ENCODE results near the gene AGO1. TPM values are rescaled to one million over a fixed set of nuclear protein-coding genes. Genes with fewer than 3 reads are reported as not detected.
A peak's percentile ranks its signal among the peaks of the same experiment; 100 is the strongest.

AGO1 gene
- polyA plus RNA-seq, 2 of the 4 experiments (the other 2 are of a cell fraction): 5.6 to 7.0 TPM

GRCh38 chr1:35927472-35927871 lies 44.5 kb downstream of the AGO1 start (continued):
- no peak for TF ChIP-seq CHD4 (IDR thresholded peaks at IDR 0.05; ENCODE audit: borderline replicate concordance)
- TF ChIP-seq HEYL (CRISPR knock-in tag; IDR thresholded peaks at IDR 0.05): no peak

DNA sequence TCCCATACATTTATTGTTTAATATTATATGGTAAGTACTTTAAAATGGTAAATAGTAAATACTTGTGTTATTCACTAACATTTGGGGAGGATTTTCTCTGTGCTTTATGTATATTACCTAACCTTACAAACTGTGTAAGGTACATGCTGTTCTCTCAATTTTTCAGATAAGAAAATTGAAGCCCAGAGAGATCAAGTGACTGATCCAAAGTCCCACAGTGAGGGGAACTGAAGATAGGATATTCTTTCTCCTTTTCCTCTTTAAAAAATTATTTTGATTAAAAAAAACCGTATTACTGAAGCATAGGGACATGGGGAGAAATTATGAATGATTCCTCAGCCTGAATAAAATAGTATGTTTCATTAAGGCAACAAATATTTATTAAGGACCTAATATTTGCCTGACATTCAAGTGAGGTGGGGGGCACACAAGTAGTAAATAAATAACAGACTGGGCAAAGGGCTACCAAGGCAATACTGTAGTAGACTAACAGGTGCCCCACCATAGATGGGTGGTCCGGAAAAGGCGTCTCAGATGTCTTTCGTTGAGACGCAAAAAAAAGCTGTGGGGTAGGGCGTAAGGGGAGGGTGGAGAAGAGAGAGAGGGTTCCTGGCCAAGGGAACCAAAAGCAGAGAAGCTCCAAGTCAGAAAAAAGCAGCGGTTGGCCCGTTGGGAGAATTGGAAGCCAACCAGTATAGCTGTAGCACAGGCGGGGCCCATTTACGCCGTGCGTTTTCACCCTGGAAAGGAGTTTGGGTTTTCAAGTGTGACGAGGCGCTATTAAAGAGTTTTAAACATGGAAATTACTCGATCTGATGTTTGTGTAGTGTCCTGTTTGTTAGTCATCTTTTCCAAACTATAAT lies 47.0 kb downstream of the AGO1 start:
- Histone ChIP-seq H3K9me3 (no peaks in the 10 kb centered on the region), H3K27ac (peak overlapping the region; percentile 97 to 99), H3K4me3 (peak overlapping the region; percentile 60), H3K4me1 (peaks cover 23% of the 10 kb centered on the region; the same call in 2 of the 3 replicates), H3K4me2 (peak overlapping the region; percentile 92)
- ChIA-PET CTCF (interaction anchor here (0.9 to 1.2 kb wide), 2 partner anchors 33 to 47 kb away, joined by 3 read pairs; partner anchors contain the start of gene AGO1), POLR2A (interaction anchor here (0.6 to 1.6 kb wide), 4 partner anchors 7 to 77 kb away, joined by 4 to 6 read pairs (median 5); no protein-coding TSS in a partner anchor)
- FAIRE-seq (no peak), DNase-seq (ENCODE audit: low read depth in 1 of 2, low spot score in 1 of 2) (peak in 1 of 2 experiments; percentile 16), ATAC-seq (peak; percentile 33 to 60; a peak in 4 of 6 replicates)
- TF ChIP-seq USF2 (IDR thresholded peaks at IDR 0.05): 0 out of 2 replicates have a peak, but pooled peaks have one; percentile 6
- TF ChIP-seq ELK1 (IDR thresholded peaks at IDR 0.05; ENCODE audit: low read depth, low read length): no peak
- WGBS (ENCODE audit: missing lambda C conversion rate): 13% methylated on average over 15 of the region's 15 CpGs

GRCh38 chr1:35930593-35931445 lies 47.8 kb downstream of the AGO1 start, which contains the start of gene AGO3:
Gene AGO3, plus strand, starts transcription at chr1:35931105. Its CDS starts 322 bp downstream, at chr1:35931427.
- no peak for FAIRE-seq

More at GRCh38 chr1:35930593-35931445, 47.8 kb downstream of the AGO1 start, which contains the start of gene AGO3:
- CTCF ChIA-PET: interaction anchor here (0.9 to 1.3 kb wide), 3 partner anchors 34 to 197 kb away, joined by 3 read pairs; partner anchors contain the start of gene AGO1
- peak within 1 kb of the TSS; percentile 97 to 99 for H3K27ac ChIP-seq
- H3K4me2 ChIP-seq: peak within 1 kb of the TSS; percentile 92
- ATAC-seq (peak; percentile 91 to 93), DNase-seq (ENCODE audit: low read depth in 1 of 2, low spot score in 1 of 2) (peak; percentile 64 to 81)
- peaks cover 23% of the 10 kb centered on the region; the same call in 2 of the 3 replicates for H3K4me1 ChIP-seq
- H3K4me3 ChIP-seq: peak within 1 kb of the TSS; percentile 60
- H3K9me3 ChIP-seq: no peaks in the 10 kb centered on the region
- no peak for TF ChIP-seq RCOR1 (IDR thresholded peaks at IDR 0.05; ENCODE audit: low read depth, low read length)
- no peak for TF ChIP-seq HEYL (CRISPR knock-in tag; IDR thresholded peaks at IDR 0.05)
- TF ChIP-seq HOXA7 (CRISPR knock-in tag; IDR thresholded peaks at IDR 0.05): no peak; the same call in 1 of the 2 replicates
- TF ChIP-seq, protein P1, sequence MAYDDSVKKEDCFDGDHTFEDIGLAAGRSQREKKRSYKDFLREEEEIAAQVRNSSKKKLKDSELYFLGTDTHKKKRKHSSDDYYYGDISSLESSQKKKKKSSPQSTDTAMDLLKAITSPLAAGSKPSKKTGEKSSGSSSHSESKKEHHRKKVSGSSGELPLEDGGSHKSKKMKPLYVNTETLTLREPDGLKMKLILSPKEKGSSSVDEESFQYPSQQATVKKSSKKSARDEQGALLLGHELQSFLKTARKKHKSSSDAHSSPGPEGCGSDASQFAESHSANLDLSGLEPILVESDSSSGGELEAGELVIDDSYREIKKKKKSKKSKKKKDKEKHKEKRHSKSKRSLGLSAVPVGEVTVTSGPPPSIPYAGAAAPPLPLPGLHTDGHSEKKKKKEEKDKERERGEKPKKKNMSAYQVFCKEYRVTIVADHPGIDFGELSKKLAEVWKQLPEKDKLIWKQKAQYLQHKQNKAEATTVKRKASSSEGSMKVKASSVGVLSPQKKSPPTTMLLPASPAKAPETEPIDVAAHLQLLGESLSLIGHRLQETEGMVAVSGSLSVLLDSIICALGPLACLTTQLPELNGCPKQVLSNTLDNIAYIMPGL (CRISPR knock-in tag; IDR thresholded peaks at IDR 0.05; ENCODE audit: borderline replicate concordance): no peak
- TF ChIP-seq FOSL2 (IDR thresholded peaks at IDR 0.05): no peak
- no peak; the same call in 1 of the 2 replicates for TF ChIP-seq FOSL2 (CRISPR knock-in tag; IDR thresholded peaks at IDR 0.05)
- TF ChIP-seq, protein P2, sequence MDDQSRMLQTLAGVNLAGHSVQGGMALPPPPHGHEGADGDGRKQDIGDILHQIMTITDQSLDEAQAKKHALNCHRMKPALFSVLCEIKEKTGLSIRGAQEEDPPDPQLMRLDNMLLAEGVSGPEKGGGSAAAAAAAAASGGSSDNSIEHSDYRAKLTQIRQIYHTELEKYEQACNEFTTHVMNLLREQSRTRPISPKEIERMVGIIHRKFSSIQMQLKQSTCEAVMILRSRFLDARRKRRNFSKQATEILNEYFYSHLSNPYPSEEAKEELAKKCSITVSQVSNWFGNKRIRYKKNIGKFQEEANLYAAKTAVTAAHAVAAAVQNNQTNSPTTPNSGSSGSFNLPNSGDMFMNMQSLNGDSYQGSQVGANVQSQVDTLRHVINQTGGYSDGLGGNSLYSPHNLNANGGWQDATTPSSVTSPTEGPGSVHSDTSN (IDR thresholded peaks at IDR 0.05): 0 out of 2 replicates have a peak, but pooled peaks have one; percentile 46
- no peak for TF ChIP-seq MAZ (IDR thresholded peaks at IDR 0.05; ENCODE audit: borderline replicate concordance, low read depth, low read length)
- TF ChIP-seq NFE2L2 (conservative IDR thresholded peaks at IDR 0.05; ENCODE audit: low read length): no peak
- TF ChIP-seq KDM1A (IDR thresholded peaks at IDR 0.05; ENCODE audit: low read depth): no peak
- TF ChIP-seq ZC3H11A (IDR thresholded peaks at IDR 0.05): no peak
- no peak for TF ChIP-seq SMC3 (IDR thresholded peaks at IDR 0.05)
- TF ChIP-seq TFCP2L1 (CRISPR knock-in tag; IDR thresholded peaks at IDR 0.05): no peak
- TF ChIP-seq EHF (CRISPR knock-in tag; IDR thresholded peaks at IDR 0.05): no peak
- peak; percentile 71 for TF ChIP-seq PHF8 (IDR thresholded peaks at IDR 0.05; ENCODE audit: borderline replicate concordance, low read depth)
- TF ChIP-seq JUN (IDR thresholded peaks at IDR 0.05): peak; percentile 65 to 86; a peak in 3 of 5 replicates
- no peak for TF ChIP-seq BHLHE40 (IDR thresholded peaks at IDR 0.05; ENCODE audit: low read depth, low read length)
- TF ChIP-seq, protein P3, sequence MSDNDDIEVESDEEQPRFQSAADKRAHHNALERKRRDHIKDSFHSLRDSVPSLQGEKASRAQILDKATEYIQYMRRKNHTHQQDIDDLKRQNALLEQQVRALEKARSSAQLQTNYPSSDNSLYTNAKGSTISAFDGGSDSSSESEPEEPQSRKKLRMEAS (IDR thresholded peaks at IDR 0.05): peak; percentile 31; the same call in 1 of the 2 replicates
- peak; percentile 70 for TF ChIP-seq POLR2A (IDR thresholded peaks at IDR 0.05; ENCODE audit: low read length)
- TF ChIP-seq BCL3 (IDR thresholded peaks at IDR 0.05): peak; percentile 77; the same call in 2 of the 3 replicates
- 4% methylated on average over 13 of the region's 112 CpGs for WGBS (ENCODE audit: missing lambda C conversion rate)
- POLR2A ChIA-PET: interaction anchor here (0.6 to 1.6 kb wide), 9 partner anchors 8 to 183 kb away, joined by 3 to 6 read pairs (median 4); no protein-coding TSS in a partner anchor

Data from A549 (cell line).